Endothelial cell of umbilical vein (primary cell): ENCODE data around the gene PROM1.

Source experiments
- CTCF ChIP-seq, 2 donors: IDR thresholded peaks; 1 replicate in 1 of 2; 2 replicates in 1 of 2; pipeline ENCODE4 v1.5.1; 2011; ENCODE audit warnings: low read length in 2 of 2, mild to moderate bottlenecking in 2 of 2, moderate library complexity in 2 of 2, control low read depth in 1 of 2, inconsistent platforms in 1 of 2, low read depth in 1 of 2; ENCODE audit not compliant: insufficient read depth in 1 of 2; ENCODE audit errors: extremely low read depth in 1 of 2
- EZH2 ChIP-seq: IDR thresholded peaks from 2 replicates; pipeline ENCODE4 v1.6.1; 2012; ENCODE audit warnings: borderline replicate concordance, low read depth, mild to moderate bottlenecking, moderate library complexity, low read length, inconsistent platforms; ENCODE audit not compliant: severe bottlenecking
- FOS ChIP-seq: IDR thresholded peaks from 2 replicates; pipeline ENCODE4 v1.6.1; 2011; ENCODE audit warnings: mild to moderate bottlenecking, low read length, moderate library complexity, borderline replicate concordance; ENCODE audit not compliant: insufficient read depth
- JUN ChIP-seq: IDR thresholded peaks from 2 replicates; pipeline ENCODE4 v1.6.1; 2011; ENCODE audit warnings: borderline replicate concordance, low read depth; ENCODE audit not compliant: insufficient read length, insufficient read depth
- MAX ChIP-seq: IDR thresholded peaks from 2 replicates; pipeline ENCODE4 v1.6.1; 2011; ENCODE audit not compliant: insufficient read depth, insufficient read length
- MYC ChIP-seq: IDR thresholded peaks from one replicate; pipeline ENCODE4 v1.6.1; 2011; ENCODE audit warnings: mild to moderate bottlenecking, low read depth, low read length
- POLR2A ChIP-seq: IDR thresholded peaks from 2 replicates; pipeline ENCODE4 v1.6.1; 2012; ENCODE audit warnings: low read depth, mild to moderate bottlenecking, control low read depth, low read length
- POLR2AphosphoS5 ChIP-seq: IDR thresholded peaks from 2 replicates; pipeline ENCODE4 v1.6.1; 2012; ENCODE audit warnings: low read depth, mild to moderate bottlenecking, control low read depth, low read length, moderate library complexity; ENCODE audit not compliant: insufficient read depth

- TF ChIP-seq POLR2AphosphoS5 = no peak
- no peak for TF ChIP-seq EZH2
- TF ChIP-seq CTCF (IDR thresholded peaks at IDR 0.05; ENCODE audit: extremely low read depth in 1 of 2, insufficient read depth in 1 of 2, low read depth in 1 of 2, low read length in 2 of 2) = no peak
- TF ChIP-seq MAX = no peak
- TF ChIP-seq FOS = no peak
- no peak for TF ChIP-seq POLR2A
- TF ChIP-seq JUN = no peak
- no peak for TF ChIP-seq MYC
These were observed 162.3 kb downstream of the PROM1 start for GRCh38 chr4:15921592-15921932.
